Duodenal mucosa (tissue), 2 donors: ENCODE measurements around the gene RRAS2.
"Not testable (repeated sequence)": the region's sequence is repeated elsewhere in the genome, so short reads cannot be mapped to it uniquely, and the experiment has no call there.

Experiments
- H3K27ac ChIP-seq: one replicate; pipeline ENCODE4 v1.7.0; 2013; ENCODE audit warnings: low read depth, low read length
- H3K27me3 ChIP-seq, 2 donors: one replicate each; pipeline ENCODE4 v1.7.0; 2013; ENCODE audit warnings: low read length in 2 of 2, control low read depth in 1 of 2; ENCODE audit not compliant: insufficient read depth in 2 of 2, control insufficient read depth in 1 of 2
- H3K36me3 ChIP-seq, 2 donors: one replicate each; pipeline ENCODE4 v1.7.0; 2013; ENCODE audit warnings: low read length in 2 of 2, control low read depth in 1 of 2; ENCODE audit not compliant: insufficient read depth in 2 of 2, control insufficient read depth in 1 of 2
- H3K4me1 ChIP-seq, 2 donors: one replicate each; pipeline ENCODE4 v1.7.0; 2013; ENCODE audit warnings: low read length in 2 of 2, control low read depth in 1 of 2; ENCODE audit not compliant: insufficient read depth in 2 of 2, control insufficient read depth in 1 of 2
- H3K4me3 ChIP-seq, 2 donors: one replicate each; pipeline ENCODE4 v1.7.0; 2013; ENCODE audit warnings: low read length in 2 of 2, low read depth in 1 of 2
- H3K9ac ChIP-seq, 2 donors: one replicate each; pipeline ENCODE4 v1.7.0; 2013; ENCODE audit warnings: low read length in 2 of 2, low read depth in 1 of 2
- H3K9me3 ChIP-seq, 2 donors: one replicate each; pipeline ENCODE4 v1.7.0; 2013; ENCODE audit warnings: low read length in 2 of 2, control low read depth in 1 of 2; ENCODE audit not compliant: control insufficient read depth in 1 of 2

The RRAS2 gene

DNA sequence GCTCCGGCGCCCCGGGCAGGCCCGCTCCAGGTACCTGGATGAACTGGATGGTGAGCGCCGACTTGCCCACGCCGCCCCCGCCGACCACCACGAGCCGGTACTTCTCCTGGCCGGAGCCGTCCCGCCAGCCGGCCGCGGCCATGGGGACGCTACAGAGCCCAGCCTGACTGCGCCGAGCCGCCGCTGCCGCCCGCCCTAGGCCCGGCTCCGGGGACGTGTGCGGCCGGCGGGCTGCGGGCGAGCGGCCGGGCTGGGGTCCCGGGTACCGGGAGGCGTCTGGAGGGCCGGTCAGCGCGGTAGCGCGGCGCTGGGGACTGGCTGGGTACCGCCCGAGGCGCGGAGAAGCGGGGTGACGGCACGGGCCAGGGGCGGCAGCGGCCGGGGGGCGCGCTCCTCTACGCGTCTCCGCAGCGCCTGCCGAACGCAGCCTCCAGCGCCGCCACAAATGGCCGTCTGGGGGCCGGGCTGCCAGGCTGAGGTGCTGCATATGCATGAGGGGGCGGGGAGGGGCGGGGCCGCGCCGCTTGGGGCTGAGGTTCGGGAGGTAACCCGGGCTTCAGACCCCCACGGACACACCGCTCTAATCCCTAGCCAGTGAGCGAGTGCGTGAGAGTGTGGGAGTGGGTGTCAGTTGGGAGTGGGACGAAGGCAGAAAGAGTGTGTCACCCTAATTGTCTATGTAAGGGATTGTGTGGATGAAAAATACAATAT lies at the start of gene RRAS2:
RRAS2 (minus strand) TSS at position 455 of the 711 bp plus-strand sequence; CDS start at position 142, 313 bp downstream.
- Histone ChIP-seq H3K36me3 (no peaks in the 10 kb centered on the region), H3K27ac (peak within 1 kb of the TSS; percentile 50), H3K4me1 (peaks cover 10% of the 10 kb centered on the region in 2 donors), H3K9me3 (no peaks in the 10 kb centered on the region), H3K4me3 (peak within 1 kb of the TSS; percentile 81 to 82), H3K27me3 (no peaks in the 10 kb centered on the region), H3K9ac (peak within 1 kb of the TSS; percentile 65 to 70)

DNA sequence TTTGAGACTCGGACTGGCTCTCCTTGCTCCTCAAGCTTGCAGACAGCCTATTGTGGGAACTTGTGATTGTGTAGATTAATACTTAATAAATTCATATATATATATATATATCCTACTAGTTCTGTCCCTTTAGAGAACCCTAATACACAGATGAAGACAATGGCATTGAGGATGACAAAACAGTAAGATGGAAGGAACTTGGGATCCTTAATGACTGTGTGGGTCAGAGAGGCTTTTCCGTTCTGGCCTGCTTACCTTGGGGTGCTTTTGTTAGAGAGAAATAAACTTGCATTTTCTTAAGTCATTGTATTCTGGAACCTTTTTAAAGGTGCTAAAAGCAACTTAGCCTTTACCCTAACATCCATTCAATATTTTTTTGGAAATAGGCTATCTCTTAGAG lies 49.6 kb upstream of the RRAS2 start:
- Histone ChIP-seq H3K9me3 (no peaks in the 10 kb centered on the region), H3K27ac (no peak overlapping the region), H3K4me1 (no peaks in the 10 kb centered on the region), H3K4me3 (no peak overlapping the region), H3K36me3 (no peaks in the 10 kb centered on the region), H3K27me3 (no peaks in the 10 kb centered on the region), H3K9ac (no peak overlapping the region)

DNA sequence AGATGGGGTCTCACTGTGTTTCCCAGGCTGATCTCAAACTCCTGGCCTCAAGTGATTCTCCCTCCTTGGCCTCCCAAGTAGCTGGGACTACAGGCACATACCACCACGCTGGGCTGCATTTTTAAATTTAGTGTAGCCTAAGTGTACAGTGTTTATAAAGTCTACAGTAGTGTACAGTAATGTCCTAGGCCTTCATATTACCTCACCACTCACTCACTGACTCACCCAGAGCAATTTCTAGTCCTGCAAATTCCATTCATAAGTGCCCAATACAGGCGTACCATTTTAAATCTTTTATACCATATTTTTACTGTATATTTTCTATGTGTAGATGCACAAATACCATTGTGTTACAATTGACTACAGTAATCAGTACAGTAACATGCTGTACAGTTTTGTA lies 47.1 kb upstream of the RRAS2 start:
- not testable (repeated sequence) for H3K4me1 ChIP-seq, H3K27me3 ChIP-seq, H3K36me3 ChIP-seq

DNA sequence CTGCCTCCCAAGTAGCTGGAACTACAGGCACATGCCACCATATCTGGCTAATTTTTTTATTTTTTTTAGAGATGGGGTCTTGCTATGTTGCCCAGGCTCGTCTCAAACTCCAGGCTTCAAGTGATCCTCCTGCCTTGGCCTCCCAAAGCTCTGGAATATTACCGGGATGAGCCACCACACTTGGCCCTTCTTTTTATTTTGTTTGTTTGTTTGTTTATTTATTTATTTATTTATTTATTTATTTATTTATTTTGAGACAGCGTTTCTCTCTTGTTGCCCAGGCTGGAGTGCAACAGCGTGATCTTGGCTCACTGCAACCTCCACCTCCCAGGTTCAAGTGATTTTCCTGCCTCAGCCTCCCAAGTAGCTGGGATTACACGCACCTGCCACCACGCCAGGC lies 44.5 kb upstream of the RRAS2 start:
- H3K27me3 ChIP-seq, H3K4me1 ChIP-seq, H3K9me3 ChIP-seq, H3K36me3 ChIP-seq, H3K4me3 ChIP-seq, H3K9ac ChIP-seq, H3K27ac ChIP-seq: not testable (repeated sequence)

More for the DNA sequence above, 47.1 kb upstream of the RRAS2 start:
- not testable (repeated sequence) for H3K27ac ChIP-seq, H3K4me3 ChIP-seq, H3K9ac ChIP-seq, H3K9me3 ChIP-seq

DNA sequence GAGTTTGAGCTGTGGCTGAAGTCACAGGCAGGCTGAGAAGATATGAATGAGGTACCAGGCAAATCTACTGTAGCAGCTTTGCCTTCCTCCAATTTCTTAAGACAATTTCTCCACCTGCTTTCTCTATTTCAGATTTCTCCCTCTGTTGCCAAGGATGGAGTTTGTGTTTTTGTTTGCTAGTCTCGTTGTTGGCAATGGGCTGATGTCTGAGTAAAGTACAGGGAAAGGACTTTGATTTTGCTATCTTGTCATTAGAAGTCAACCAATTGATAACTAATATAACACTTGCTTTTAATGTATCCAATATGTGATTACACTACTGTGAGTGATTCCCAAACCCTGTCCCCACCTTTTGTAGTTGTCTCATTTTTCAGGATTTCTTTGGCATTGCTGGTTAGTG lies 40.1 kb upstream of the RRAS2 start:
- Histone ChIP-seq H3K9ac (no peak overlapping the region), H3K9me3 (no peaks in the 10 kb centered on the region), H3K27ac (no peak overlapping the region), H3K36me3 (no peaks in the 10 kb centered on the region), H3K4me1 (no peaks in the 10 kb centered on the region), H3K4me3 (no peak overlapping the region), H3K27me3 (no peaks in the 10 kb centered on the region)

DNA sequence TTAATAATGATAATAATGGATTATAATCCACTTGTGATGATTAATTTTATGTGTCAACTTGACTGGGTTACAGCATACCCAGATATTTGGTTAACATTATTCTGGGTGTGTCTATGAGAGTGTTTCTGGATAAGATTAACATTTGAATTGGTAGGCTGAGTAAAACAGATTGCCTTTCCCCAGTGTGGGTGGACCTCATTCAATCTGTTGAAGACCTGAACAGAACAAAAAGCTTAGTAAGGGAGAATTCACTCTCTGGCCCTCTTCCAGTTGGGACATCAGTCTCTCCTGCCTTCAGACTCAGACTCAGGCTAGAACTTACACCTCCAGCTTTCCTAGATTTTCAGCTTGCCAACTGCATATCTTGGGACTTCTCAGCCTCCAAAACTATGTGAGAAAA lies 37.3 kb upstream of the RRAS2 start:
- Histone ChIP-seq H3K27me3 (no peaks in the 10 kb centered on the region), H3K4me3 (no peak overlapping the region), H3K36me3 (no peaks in the 10 kb centered on the region), H3K4me1 (no peaks in the 10 kb centered on the region), H3K9ac (no peak overlapping the region), H3K27ac (no peak overlapping the region), H3K9me3 (no peaks in the 10 kb centered on the region)

DNA sequence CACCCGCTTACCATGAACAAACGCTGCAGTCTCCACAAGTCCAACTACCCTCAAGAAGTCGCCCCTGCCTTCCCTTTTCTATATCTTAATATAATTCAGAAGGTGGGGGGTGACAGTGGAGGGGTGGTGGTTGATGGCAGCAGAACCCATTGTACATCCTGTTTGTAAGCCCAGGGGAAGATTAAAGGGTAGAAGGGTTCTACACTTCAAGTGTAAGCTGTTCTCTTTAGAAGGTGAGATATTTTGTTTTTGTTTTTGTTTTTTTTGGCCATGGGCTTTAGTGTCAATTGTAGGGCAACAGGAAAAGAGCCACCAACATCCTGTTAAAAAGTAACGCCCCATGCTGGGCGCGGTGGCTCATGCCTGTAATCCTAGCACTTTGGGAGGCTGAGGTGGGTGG lies 34.9 kb upstream of the RRAS2 start:
- Histone ChIP-seq H3K9me3 (no peaks in the 10 kb centered on the region), H3K36me3 (no peaks in the 10 kb centered on the region), H3K4me3 (no peak overlapping the region), H3K4me1 (no peaks in the 10 kb centered on the region), H3K27me3 (no peaks in the 10 kb centered on the region), H3K9ac (no peak overlapping the region), H3K27ac (no peak overlapping the region)

DNA sequence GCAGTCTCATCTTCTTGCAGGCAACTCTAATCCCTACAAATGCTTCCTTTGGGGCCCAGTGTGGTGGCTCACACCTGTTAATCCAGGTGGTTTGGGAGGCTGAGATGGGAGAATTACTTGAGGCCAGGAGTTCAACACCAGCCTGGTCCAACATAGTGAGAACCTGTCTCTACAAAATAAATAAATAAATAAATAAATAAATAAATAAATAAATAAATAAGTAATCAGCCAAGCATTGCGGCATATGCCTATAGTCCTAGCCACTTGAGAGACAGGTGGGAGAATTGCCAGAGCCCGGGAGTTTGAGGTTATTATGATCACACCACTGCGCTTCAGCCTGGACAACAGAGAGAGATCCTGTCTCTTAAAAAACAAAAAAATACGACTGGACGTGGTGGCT lies 34.1 kb upstream of the RRAS2 start:
- no peak overlapping the region for H3K4me3 ChIP-seq
- no peaks in the 10 kb centered on the region for H3K36me3 ChIP-seq
- no peaks in the 10 kb centered on the region for H3K27me3 ChIP-seq
- no peak overlapping the region for H3K27ac ChIP-seq
- H3K9me3 ChIP-seq = no peaks in the 10 kb centered on the region
- no peaks in the 10 kb centered on the region for H3K4me1 ChIP-seq
- H3K9ac ChIP-seq = no peak overlapping the region

DNA sequence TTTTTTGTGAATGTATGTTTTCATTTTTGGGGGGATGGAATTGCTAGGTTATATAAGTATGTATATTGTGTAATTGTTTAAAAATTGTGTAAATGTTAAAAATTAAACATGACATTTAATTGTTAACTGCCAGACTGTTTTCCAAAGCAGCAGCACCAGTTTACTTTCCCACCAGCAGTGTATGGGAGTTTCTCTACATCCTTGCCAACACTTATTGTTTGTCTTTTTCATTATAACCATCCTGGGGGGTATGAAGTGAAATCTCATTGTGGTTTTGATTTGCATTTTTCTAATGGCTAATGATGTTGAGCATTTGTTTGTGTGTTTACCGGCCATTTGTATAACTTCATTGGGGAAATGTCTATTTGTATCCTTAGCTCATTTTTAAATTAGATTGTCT lies 31.7 kb upstream of the RRAS2 start:
- no peaks in the 10 kb centered on the region for H3K4me1 ChIP-seq
- no peak overlapping the region for H3K9ac ChIP-seq
- no peak overlapping the region for H3K27ac ChIP-seq
- H3K9me3 ChIP-seq = no peaks in the 10 kb centered on the region
- H3K4me3 ChIP-seq = no peak overlapping the region
- H3K27me3 ChIP-seq = no peaks in the 10 kb centered on the region
- H3K36me3 ChIP-seq = no peaks in the 10 kb centered on the region

DNA sequence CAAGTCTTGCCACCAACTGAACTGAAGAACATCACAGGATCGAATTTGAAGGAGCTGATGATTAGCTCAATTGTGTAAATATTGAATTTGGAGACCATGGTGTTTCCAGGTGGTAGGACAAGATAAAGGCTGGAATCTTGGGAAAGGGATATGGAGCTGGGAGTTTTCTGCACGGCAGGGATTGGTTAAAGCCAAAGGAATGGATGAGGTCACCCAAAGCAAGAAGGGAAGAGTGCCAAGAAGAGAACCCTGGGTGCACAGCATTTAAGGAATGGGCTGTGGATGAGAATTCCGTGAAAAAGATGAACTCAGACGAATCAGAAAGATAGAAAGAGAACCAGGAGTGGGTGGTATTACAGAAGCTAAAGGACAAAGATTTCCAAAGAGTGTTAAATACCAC lies 29.4 kb upstream of the RRAS2 start:
- H3K4me3 ChIP-seq = no peak overlapping the region
- no peaks in the 10 kb centered on the region for H3K9me3 ChIP-seq
- H3K36me3 ChIP-seq = no peaks in the 10 kb centered on the region
- H3K4me1 ChIP-seq = no peaks in the 10 kb centered on the region
- no peak overlapping the region for H3K27ac ChIP-seq
- H3K27me3 ChIP-seq = no peaks in the 10 kb centered on the region
- no peak overlapping the region for H3K9ac ChIP-seq
